ENCODE data around the gene NEGR1.

The NEGR1 gene

DNA sequence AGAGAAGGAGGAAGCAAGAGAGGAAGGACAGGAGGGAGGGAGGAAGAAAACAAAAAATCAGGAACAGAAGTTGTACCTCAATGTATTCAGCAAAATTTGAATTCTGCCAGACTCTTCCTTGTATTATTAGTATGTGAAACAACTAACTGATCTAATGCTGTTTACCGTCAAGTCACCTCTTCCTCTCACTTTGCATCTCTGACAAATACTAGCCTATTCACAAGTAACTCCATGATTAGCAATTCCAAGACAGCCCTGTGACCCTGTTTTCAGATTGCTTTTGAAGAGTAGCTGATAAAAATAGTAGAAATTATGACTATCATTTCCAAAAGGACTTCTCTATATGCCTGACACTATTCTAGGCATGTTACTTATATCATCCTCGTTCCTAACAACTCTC lies 445.4 kb downstream of the NEGR1 start:
- no peak for DNase-seq

- no peak for DNase-seq
Measured at GRCh38 chr1:71835442-71835813, 446.9 kb downstream of the NEGR1 start.

GRCh38 chr1:71834601-71835441 lies 447.5 kb downstream of the NEGR1 start:
- DNase-seq, result no peak

DNA sequence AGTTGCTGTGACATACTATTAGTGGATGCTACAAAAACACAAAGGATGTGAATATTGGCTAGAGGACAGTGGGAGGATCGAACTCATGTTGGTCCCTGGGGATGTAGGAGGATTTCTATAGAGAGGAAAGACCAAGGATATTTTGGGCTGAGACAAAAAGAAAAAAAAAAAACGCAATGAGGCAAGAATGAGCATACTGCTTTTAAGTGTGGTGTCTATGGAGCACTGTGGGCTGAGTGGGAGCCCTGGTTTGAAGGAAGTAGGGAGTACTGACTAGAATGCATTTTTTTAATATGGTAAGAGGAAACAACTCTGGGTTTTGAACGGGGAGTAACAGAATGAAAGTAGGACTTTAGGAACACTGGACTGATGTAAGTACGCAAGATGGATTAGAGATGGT lies 450.7 kb downstream of the NEGR1 start:
- DNase-seq, result no peak

- no peak for DNase-seq
Measured at GRCh38 chr1:71829346-71829745, 453.0 kb downstream of the NEGR1 start.

DNA sequence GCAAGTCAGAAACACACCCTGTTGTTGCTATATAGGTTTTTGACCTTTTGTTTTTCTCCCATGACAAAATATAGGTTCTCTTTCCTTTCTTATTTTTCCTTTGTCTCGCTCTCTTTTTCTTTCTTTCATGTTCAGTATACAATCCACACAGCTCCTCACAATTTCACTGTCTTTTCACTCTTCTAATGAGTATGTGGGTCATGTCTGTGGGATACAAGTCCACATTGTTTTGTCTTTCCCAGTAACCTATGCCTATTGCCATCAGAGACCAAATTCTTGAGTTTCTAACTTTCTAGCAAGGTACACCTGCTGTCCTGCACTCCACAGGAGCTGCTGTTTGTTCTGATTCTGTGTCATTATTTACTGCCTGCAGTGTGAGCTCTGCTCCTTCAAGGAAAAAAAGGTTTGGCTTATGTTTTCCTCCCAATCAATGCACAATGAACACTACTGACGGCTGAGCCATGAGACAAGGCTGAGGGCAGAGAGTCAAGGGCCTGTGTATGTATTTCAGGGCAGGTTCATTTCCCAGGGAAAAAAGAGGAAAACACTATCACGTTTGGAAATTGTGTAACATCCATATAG lies 453.8 kb downstream of the NEGR1 start:
- no peak for DNase-seq

- no peak for DNase-seq
Measured at GRCh38 chr1:71823708-71824305, 458.5 kb downstream of the NEGR1 start.

DNA sequence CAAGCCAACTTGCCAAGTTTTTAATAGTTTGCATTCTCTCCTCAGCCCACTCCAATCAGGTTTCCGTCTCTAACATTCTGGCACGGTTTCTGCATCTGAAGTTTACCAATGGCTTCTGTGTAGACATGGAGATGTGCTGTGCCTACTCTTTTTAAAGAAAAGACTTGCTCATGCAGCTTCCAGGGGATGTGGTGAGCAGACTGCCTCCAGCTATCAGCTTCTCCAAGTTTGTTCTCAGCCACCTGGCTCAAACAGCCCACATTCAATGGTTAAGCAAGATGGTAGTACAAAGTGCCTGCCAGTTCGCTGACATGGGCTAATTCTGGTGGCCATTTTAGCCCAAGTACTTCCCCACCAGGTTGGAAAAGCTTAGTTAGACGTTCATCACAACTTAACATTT lies 465.3 kb downstream of the NEGR1 start:
- no peak for DNase-seq

- DNase-seq, result no peak
Measured at GRCh38 chr1:71809085-71809484, 473.3 kb downstream of the NEGR1 start.

GRCh38 chr1:71804140-71804539 lies 478.2 kb downstream of the NEGR1 start:
- DNase-seq, result no peak

GRCh38 chr1:71796006-71796405 lies 486.3 kb downstream of the NEGR1 start:
- no peak for DNase-seq

GRCh38 chr1:71792264-71792663 lies 490.1 kb downstream of the NEGR1 start:
- DNase-seq, result no peak

DNA sequence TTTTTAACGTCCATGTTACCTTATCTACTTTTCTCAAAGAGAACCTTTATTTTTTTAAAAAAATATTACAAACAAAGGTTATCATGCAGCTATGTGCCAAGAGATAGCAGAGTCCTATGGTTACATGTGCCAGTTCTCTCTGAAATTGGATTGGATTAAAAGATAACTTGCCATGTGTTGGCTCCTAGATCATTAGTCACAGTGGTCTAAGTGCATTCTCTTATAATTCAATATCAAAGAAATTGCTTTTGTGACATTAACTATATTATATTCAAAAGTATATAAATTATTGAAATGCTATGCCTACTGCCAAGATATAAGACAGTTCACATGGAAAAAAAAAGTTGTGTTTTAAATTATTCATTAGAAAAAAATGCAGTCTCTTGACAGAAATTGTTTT lies 494.2 kb downstream of the NEGR1 start:
- no peak for DNase-seq

- DNase-seq, result no peak
Measured at GRCh38 chr1:71787699-71788098, 494.6 kb downstream of the NEGR1 start.

GRCh38 chr1:71786218-71786617 lies 496.1 kb downstream of the NEGR1 start:
- DNase-seq, result no peak

DNA sequence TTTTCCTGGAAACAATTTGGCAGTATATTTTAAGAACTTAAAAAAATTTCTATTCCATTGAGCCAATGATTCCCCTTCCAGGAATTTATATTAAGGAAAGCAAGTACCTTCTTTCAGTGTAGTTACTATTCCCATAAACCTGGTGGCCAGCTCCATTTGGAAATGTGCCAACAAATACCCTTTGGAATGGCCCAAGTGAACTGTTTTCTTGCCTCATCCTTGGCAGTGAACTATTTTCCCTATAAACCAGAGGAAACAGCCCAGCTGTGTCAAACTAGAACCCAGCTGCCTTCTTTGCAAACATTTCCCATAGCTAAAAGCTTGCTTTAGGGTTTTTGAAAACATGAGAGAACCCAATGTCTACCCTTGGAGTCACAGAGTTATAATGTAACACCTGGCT lies 496.9 kb downstream of the NEGR1 start:
- no peak for DNase-seq

DNA sequence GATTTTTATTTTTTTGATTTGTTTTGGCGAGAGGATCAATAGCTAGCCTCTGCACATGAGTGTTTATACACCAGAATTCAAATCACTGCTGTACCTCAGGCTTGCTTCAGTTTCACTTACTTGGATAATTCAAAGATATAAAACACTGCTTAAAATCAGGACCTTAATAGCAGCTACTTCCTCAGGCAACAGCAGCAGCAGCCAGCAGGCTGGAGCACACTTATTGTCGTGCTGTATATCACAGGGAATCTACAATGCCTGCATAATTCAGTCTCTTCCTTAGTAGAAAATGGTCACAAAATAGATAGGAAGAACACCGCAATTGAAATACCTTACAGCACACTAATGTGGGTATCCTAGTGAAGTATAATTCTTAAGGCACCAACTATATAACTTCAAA lies 497.3 kb downstream of the NEGR1 start:
- no peak for DNase-seq

GRCh38 chr1:71784241-71784640 lies 498.1 kb downstream of the NEGR1 start:
- DNase-seq, result no peak

GRCh38 chr1:71783071-71783470 lies 499.3 kb downstream of the NEGR1 start:
- no peak for DNase-seq

DNA sequence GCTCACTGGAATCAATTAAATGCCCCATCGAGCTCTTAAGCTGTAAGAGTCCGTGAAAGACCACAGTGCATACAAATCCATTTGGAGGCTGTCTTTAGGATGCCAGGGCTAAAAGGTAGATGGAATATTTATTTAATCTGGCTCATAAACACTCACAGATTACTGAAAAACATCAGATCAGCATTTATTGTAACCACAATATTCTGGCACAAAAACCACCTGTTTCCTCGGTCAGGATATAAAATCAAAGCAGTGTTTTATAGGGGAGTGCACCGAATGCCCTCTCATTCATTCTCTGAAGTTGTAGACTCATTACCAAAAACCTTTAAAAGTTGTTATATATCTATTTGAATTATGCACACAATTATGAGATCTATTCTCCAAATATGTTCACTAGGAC lies 500.9 kb downstream of the NEGR1 start:
- DNase-seq, result no peak

- DNase-seq, result no peak
Measured at GRCh38 chr1:71780681-71781080, 501.7 kb downstream of the NEGR1 start.

GRCh38 chr1:71778940-71779339 lies 503.4 kb downstream of the NEGR1 start:
- no peak for DNase-seq

- no peak for DNase-seq
Measured at GRCh38 chr1:71777094-71777493, 505.2 kb downstream of the NEGR1 start.

GRCh38 chr1:71774705-71775104 lies 507.6 kb downstream of the NEGR1 start:
- DNase-seq, result no peak

Measured in activated T-cell treated with anti-CD3 and anti-CD28 coated beads, Interleukin-2, amount 50 U/mL, for 48 hours (primary cell).